HL-60/S4 treated with retinoic acid at 250 ng/mL for 4 days and 3 days (cell line): ENCODE measurements around the gene SNAP23.
"Not testable (repeated sequence)": the region's sequence is repeated elsewhere in the genome, so short reads cannot be mapped to it uniquely, and the experiment has no call there.

Source experiments
- in situ Hi-C: fragments of 300-500 bp; cut with MboI; formaldehyde crosslinking; loops from 2 replicates; pipeline ENCODE4 v1.7.0; 2022; ENCODE audit warnings: low sequenced_read_pairs

Gene SNAP23

DNA sequence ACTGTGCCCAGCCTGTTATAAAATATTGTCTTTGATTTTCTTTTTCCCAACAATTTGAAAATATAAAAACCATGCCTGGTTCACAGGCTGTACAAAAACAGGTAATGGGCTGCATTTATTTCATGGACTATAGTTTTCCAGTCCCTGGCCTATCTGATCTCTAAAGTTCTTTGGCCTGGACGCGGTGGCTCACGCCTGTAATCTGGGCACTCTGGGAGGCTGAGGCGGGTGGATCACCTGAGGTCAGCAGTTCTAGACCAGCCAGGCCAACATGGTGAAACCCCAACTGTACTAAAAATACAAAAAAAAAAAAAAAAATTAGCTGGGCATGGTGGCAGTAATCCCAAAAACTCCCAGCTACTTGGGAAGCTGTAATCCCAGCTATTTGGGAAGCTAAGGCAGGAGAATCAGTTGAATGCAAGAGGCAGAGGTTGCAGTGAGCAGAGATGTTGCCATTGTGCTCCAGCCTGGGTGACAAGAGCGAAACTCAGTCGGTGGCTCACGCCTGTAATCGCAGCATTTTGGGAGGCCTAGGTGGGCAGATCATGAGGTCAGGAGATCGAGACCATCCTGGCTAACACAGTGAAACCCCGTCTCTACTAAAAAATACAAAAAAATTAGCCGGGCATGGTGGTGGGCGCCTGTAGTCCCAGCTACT lies 61.2 kb downstream of the SNAP23 start:
- in situ Hi-C loops: not testable (repeated sequence)

DNA sequence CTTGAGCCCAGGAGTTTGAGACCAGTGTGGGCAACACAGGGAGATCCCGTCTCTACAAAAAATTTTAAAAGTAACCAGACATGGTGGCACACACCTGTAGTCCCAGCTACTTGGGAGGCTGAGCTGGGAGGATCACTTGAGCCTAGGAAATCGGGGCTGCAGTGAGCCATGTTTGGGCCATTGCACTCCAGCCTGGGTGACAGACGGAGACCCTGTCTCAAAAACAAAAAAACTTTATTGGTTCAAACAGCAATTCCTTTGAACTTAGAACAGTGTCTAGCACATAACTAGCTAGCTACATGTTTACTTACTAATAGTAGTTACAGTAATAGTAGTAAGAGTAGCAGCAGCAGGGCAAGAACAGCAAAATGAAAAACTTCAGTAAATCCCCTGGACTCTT lies 63.3 kb downstream of the SNAP23 start:
- in situ Hi-C loops: no loop called here

DNA sequence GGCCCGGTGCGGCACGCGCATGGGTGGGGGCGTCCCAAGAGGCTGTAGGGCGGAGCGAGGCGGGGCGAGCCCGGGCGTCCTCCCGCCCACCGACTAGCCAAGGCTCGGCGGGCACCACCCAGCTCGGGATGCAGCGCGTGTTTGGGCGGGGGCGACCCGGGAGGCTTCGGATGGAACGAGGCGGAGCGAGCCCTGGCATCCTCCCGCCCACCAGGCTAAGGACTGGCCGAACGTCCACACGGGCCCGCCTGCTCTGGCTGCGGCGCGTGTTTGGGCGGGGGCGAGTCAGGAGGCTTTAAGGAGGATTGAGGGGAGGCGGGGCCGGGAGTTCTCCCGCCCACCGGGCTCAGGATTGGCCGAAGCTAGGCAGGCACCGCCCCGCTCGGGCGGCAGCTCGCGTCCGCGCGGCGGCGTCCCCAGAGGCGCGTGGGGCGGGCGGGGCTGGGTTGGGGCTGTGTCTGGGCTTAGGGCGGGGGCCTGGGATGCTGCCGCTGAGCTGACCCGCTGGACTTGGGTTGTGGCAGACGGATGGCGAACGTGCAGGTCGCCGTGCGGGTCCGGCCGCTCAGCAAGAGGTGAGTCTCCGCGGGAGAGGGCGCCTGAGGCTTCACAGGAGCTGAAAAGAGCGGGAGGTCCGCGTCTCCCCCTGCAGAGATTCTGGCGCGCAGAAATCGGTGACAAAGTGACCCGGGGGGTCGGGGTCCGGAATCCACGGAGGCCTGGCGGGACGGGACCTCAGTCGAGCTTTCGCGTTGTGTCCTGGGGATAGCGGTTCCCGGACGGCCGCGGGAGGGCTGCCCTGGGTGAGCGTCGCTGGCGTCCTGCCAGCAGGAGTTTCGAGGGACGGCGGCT lies 80.0 kb downstream of the SNAP23 start, which contains the start of gene STARD9:
STARD9 (plus strand) TSS at position 419 of the 852 bp plus-strand sequence; CDS start at position 529, 110 bp downstream.
- in situ Hi-C loops: no loop called here

DNA sequence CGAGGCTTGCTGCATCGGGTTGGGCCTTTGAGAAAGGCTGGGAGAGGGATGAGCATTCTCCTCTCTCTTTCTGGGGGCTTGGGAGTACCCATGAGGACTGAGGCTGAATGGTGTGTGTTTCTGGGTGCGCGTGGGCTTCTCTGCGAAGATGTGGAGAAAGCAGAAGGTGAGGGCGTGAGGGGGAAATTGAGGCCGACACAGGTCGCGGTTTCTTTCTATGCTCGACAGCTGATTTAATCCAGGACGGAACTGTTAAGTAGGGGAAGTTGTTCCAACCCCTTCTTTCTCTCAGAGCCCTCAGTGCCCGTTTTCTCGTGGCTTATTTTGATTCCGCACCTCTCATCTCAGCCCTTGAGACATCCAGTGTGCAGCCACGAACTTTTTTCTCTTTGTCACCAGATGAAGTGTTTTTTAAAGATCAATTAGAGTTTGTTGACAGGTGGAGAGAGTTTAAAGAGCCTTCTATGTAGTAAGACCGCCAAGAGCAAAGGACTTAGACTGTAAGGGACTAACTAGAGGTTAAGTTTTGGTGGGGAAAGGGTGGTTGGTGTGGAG lies 80.7 kb downstream of the SNAP23 start:
- in situ Hi-C loops: no loop called here

DNA sequence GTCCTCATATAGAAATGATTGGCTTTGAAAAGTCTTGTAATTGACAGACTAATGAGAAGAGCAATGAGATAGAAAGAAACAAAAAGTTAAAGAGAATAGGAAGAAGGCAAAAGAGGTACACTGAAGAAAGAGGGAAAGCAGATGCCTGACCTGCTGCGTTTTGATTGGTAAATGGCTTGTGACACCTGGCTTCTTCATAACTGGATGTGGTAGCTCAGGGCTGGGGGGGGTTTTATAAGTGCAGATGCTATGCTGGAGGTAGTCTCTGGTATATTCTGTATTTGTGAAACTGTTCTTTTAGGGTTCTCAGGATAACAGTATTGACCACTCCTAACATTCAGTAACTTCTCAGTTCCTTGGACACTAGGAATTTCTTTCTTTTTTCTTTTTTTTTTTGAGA lies 81.3 kb downstream of the SNAP23 start:
- in situ Hi-C loops: no loop called here

DNA sequence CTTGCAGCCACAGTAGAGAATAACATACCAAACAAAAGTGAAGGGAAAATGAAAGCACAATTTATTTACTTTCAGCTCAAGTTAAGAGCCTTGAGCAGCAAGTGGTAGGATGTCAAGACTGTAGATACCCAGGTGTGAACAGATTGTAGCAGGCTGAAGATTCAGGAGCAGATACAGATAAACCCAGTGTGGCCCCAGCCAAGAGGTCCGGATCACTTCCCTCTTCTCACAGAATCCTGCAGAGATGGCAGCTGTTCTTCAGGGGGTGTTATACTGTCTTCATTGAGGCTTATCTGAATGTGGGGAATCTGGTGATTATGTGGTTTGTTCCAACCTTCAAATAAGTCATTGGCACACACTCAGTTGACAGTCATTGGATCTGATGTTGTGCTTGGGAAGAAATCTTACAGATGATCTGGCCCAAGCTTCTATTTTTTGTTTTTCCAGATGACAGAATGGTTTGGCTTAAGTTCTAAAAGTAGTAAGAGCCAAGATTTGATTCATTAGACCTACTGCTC lies 82.1 kb downstream of the SNAP23 start:
- in situ Hi-C loops: no loop called here

DNA sequence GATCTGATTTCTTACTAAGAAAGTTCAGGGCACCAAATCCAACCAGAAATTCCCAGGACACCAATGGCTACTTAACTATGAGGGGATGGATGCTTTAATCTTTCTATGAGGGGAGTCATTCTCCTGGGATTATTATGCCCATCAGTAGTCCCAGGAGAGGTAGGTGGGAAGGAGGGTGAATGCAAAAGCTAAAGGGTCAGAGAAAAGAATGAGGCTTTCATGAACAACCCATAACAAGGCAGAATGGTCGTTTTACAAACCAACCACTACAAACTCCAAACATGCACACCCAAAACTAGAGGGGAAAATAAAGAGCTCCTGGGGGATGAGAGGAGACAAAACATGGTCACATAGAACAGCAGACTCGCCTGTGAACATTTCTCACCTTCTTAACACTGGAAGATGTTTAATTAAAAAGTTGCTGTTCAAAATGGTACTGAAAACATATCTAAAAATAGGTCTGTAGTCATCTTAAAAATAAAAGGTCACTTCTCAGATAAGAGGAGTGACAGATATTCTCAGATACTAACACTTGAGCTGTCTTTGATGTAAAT lies 83.6 kb downstream of the SNAP23 start:
- in situ Hi-C loops: no loop called here

DNA sequence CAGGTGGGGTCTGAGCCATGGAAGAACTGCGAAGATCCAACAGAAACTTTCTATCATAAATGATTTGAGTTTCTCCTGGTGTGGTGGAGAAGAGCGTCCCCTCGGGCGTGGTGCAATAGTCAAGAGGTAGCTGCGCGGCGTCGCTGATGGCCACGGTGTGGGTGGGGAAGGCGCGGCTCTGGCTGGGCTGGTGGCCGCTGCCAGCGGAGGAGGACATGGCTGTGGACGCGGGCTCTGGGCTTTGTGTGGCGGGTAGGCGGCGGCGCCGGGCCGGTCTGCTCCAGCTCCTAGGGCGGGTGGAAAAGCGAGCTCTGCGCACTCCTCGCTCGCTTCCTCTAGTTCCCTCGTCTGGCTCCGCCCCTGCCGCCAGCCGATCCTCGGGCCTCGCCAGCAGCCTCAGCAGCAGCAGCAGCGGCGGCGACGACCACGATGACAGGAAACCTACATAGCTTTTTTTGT lies 85.9 kb downstream of the SNAP23 start:
- in situ Hi-C loops: no loop called here
